NCI-H1694 (cell line): ENCODE results near the gene SSH3.
A peak's percentile ranks its signal among the peaks of the same experiment; 100 is the strongest.
"Not testable (repeated sequence)": the region's sequence is repeated elsewhere in the genome, so short reads cannot be mapped to it uniquely, and the experiment has no call there.

ENCODE experiments used
- DNase-seq: peaks from one replicate; lab custom pipeline; 2025; lab: John Stamatoyannopoulos, UW

The SSH3 gene

GRCh38 chr11:67312187-67313021 lies 9.1 kb downstream of the SSH3 start:
- DNase-seq, result no peak

- no peak for DNase-seq
These were observed 10.0 kb downstream of the SSH3 start for GRCh38 chr11:67313125-67313890.

GRCh38 chr11:67314218-67314617 lies 10.9 kb downstream of the SSH3 start:
- DNase-seq, result no peak

GRCh38 chr11:67315325-67315909 lies 12.1 kb downstream of the SSH3 start:
- no peak for DNase-seq

- no peak for DNase-seq
These were observed 13.5 kb downstream of the SSH3 start for GRCh38 chr11:67316882-67317204.

GRCh38 chr11:67317205-67317887 lies 14.0 kb downstream of the SSH3 start:
- peak; percentile 89 for DNase-seq

GRCh38 chr11:67317888-67318555 lies 14.7 kb downstream of the SSH3 start:
- DNase-seq, result no peak

GRCh38 chr11:67318876-67319275 lies 15.5 kb downstream of the SSH3 start:
- DNase-seq, result not testable (repeated sequence)

GRCh38 chr11:67320011-67320410 lies 16.7 kb downstream of the SSH3 start:
- DNase-seq, result no peak

- DNase-seq, result no peak
These were observed 17.4 kb downstream of the SSH3 start for GRCh38 chr11:67320691-67321090.

- DNase-seq, result no peak
These were observed 18.1 kb downstream of the SSH3 start for GRCh38 chr11:67321313-67321871.

GRCh38 chr11:67322049-67322448 lies 18.7 kb downstream of the SSH3 start:
- no peak for DNase-seq

GRCh38 chr11:67323526-67323925 lies 20.2 kb downstream of the SSH3 start:
- no peak for DNase-seq

- DNase-seq, result no peak
These were observed 28.9 kb downstream of the SSH3 start for GRCh38 chr11:67332081-67332691.

- no peak for DNase-seq
These were observed 33.9 kb downstream of the SSH3 start for GRCh38 chr11:67337257-67337656.

GRCh38 chr11:67344264-67344663 lies 40.9 kb downstream of the SSH3 start:
- DNase-seq, result no peak

- no peak for DNase-seq
These were observed 42.1 kb downstream of the SSH3 start for GRCh38 chr11:67345247-67345919.

- DNase-seq, result no peak
These were observed 42.8 kb downstream of the SSH3 start for GRCh38 chr11:67345920-67346819.

- DNase-seq, result peak; percentile 30
These were observed 44.8 kb downstream of the SSH3 start for GRCh38 chr11:67347964-67348749.
